ENCODE results near the gene C19orf53.

The C19orf53 gene

GRCh38 chr19:13808856-13809255, 34.6 kb downstream of the C19orf53 start:
- TF ChIP-seq CTCF (IDR thresholded peaks at IDR 0.05; ENCODE audit: low read depth, low read length): no peak

GRCh38 chr19:13812544-13812943, 38.3 kb downstream of the C19orf53 start:
- no peak for TF ChIP-seq CTCF (IDR thresholded peaks at IDR 0.05; ENCODE audit: low read depth, low read length)
- Histone ChIP-seq H3K27me3 (ENCODE audit: insufficient read depth, low read depth, severe bottlenecking) (no peaks in the 10 kb centered on the region), H3K4me3 (ENCODE audit: low read depth, low read length) (no peak overlapping the region), H3K36me3 (peaks cover 47% of the 10 kb centered on the region), H3K27ac (peak overlapping the region; percentile 67), H3K9me3 (ENCODE audit: severe bottlenecking) (peaks cover 4% of the 10 kb centered on the region)
- DNase-seq: peak; percentile 77

More at GRCh38 chr19:13808856-13809255, 34.6 kb downstream of the C19orf53 start:
- Histone ChIP-seq H3K36me3 (peaks cover 48% of the 10 kb centered on the region), H3K27ac (no peak overlapping the region), H3K27me3 (ENCODE audit: insufficient read depth, low read depth, severe bottlenecking) (no peaks in the 10 kb centered on the region), H3K9me3 (ENCODE audit: severe bottlenecking) (peaks cover 4% of the 10 kb centered on the region), H3K4me3 (ENCODE audit: low read depth, low read length) (no peak overlapping the region)
- DNase-seq: no peak

DNA sequence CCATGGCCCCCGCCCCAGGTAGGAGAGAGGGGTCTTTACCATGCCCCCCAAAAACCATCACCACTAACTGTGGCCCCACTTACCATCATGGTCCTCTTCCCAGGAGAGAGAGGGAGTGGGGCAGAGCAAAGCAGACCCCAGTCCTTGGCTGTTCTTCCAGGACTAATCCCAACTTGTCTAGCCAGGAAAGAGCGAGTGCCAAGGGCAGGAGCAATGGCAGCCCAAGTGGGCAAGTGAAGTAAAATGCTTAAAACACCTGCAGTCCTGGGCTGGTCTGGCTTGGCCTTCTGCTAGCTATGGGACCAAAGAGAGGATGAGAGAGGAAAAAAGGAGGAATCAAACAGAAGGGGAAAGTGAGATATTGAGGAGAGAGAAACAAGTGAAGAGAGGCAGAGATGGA, 38.9 kb downstream of the C19orf53 start:
- Histone ChIP-seq H3K27ac (peak overlapping the region; percentile 66), H3K36me3 (peaks cover 43% of the 10 kb centered on the region)
- TF ChIP-seq CTCF (IDR thresholded peaks at IDR 0.05; ENCODE audit: low read depth, low read length): no peak

GRCh38 chr19:13814550-13814949, 40.3 kb downstream of the C19orf53 start:
- Histone ChIP-seq H3K27ac (no peak overlapping the region), H3K4me3 (ENCODE audit: low read depth, low read length) (no peak overlapping the region), H3K36me3 (peaks cover 36% of the 10 kb centered on the region), H3K9me3 (ENCODE audit: severe bottlenecking) (peaks cover 4% of the 10 kb centered on the region), H3K27me3 (ENCODE audit: insufficient read depth, low read depth, severe bottlenecking) (no peaks in the 10 kb centered on the region)
- no peak for DNase-seq
- no peak for TF ChIP-seq CTCF (IDR thresholded peaks at IDR 0.05; ENCODE audit: low read depth, low read length)

More for the DNA sequence above, 38.9 kb downstream of the C19orf53 start:
- H3K9me3 ChIP-seq (ENCODE audit: severe bottlenecking): peaks cover 4% of the 10 kb centered on the region
- H3K27me3 ChIP-seq (ENCODE audit: insufficient read depth, low read depth, severe bottlenecking): no peaks in the 10 kb centered on the region
- H3K4me3 ChIP-seq (ENCODE audit: low read depth, low read length): no peak overlapping the region
- DNase-seq: no peak

- Histone ChIP-seq H3K9me3 (ENCODE audit: severe bottlenecking) (peaks cover 4% of the 10 kb centered on the region), H3K36me3 (peaks cover 49% of the 10 kb centered on the region), H3K27me3 (ENCODE audit: insufficient read depth, low read depth, severe bottlenecking) (no peaks in the 10 kb centered on the region), H3K4me3 (ENCODE audit: low read depth, low read length) (no peak overlapping the region), H3K27ac (no peak overlapping the region)
- no peak for TF ChIP-seq CTCF (IDR thresholded peaks at IDR 0.05; ENCODE audit: low read depth, low read length)
- DNase-seq: no peak
Observed at GRCh38 chr19:13817018-13817614, 42.9 kb downstream of the C19orf53 start.

Measured in WERI-Rb-1 (cell line).